GM12801 (cell line): ENCODE data around the gene LRIF1.

Experiments used
- CTCF ChIP-seq: IDR thresholded peaks from one replicate; pipeline ENCODE4 v1.5.1; 2011; ENCODE audit warnings: control low read depth; ENCODE audit not compliant: insufficient read length; ENCODE audit errors: extremely low read depth

Gene LRIF1

DNA sequence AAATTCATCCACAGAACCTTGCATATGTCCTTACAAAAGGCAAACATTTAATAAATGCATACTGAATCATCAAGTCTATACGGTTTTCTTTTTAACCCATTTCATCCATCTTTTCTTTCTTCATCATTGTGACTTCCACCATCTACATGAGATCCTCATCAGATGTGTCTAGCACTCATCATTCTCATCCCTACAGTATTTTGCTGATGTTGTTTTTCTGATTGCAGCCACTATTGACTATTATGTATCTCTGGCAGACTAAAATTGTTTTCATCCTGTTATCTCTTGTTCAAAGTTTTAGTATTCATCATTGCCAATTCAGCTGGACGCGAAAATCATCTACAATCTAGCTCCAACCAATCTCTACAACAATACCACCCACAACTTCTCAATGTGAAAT is 5.9 kb downstream of the LRIF1 start:
- TF ChIP-seq CTCF: no peak

- TF ChIP-seq CTCF: no peak
These were observed 7.1 kb downstream of the LRIF1 start for GRCh38 chr1:110956586-110956985.

- TF ChIP-seq CTCF: no peak
These were observed 10.7 kb downstream of the LRIF1 start for GRCh38 chr1:110953031-110953430.

GRCh38 chr1:110952031-110952430 is 11.7 kb downstream of the LRIF1 start:
- no peak for TF ChIP-seq CTCF

DNA sequence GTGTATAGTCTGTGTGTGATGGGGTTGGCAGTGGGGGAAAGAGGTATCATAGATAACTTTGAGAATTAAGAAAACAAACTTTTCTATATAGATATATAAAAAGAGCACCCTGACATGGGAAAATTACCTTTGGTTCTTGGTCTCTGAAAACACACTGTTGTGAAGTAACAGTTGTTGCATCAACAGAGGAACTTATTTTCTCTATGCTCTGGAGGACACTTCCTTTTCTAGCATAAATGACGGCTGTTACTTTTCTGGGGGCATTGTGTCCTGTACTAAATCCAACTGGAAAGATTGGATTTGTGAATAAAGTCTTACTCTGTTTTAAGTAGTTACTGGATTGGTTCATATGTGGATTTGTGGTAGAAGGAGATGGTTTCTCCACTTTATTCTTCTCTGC is 12.6 kb downstream of the LRIF1 start:
- no peak for TF ChIP-seq CTCF

- TF ChIP-seq CTCF: no peak
These were observed 15.5 kb downstream of the LRIF1 start for GRCh38 chr1:110948038-110948810.

- no peak for TF ChIP-seq CTCF
These were observed 18.1 kb downstream of the LRIF1 start for GRCh38 chr1:110945626-110946025.
